ENCODE measurements around the gene MAT2A.
"Not testable (repeated sequence)": the region's sequence is repeated elsewhere in the genome, so short reads cannot be mapped to it uniquely, and the experiment has no call there.

The MAT2A gene

DNA sequence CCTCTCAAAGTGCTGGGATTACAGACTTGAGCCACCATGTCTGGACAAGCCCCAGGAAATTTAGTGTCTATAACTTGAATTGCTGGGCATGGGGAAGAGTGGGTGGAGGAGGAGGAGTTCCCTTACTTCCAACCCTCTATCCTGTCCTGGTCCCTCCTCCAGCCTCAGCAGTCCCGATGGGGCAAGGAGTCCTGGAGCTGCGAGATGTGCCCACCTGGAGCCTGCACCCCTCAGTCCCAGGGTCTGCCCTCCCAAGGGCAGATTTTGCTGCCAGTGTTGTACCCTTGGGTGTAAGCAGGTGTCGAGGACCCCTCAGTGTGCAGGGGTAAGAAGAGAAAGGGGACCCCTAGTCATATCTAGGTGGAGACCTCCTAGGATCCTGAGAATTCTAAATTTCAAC lies 41.2 kb downstream of the MAT2A start:
- no peak for DNase-seq

DNA sequence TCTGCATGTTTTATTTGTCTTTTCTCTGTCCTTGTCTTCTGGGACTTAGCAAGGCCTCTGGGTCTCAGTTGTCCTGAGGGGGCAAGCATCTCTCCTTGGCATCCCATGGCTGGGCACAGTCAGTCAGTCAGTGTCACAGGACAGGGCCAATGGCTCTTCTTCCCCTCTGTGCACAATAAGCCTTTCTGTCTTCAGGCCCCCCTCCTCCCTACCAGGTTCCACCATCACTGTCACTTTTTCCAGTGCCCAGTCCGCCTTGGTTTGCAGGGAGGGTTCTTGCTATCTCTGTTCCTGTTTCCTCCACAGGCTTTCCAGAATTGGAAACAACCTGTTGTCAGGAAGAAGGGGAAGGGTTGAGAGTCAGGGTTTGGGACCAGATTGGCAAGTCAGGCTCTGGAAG lies 43.5 kb downstream of the MAT2A start:
- DNase-seq: no peak

DNA sequence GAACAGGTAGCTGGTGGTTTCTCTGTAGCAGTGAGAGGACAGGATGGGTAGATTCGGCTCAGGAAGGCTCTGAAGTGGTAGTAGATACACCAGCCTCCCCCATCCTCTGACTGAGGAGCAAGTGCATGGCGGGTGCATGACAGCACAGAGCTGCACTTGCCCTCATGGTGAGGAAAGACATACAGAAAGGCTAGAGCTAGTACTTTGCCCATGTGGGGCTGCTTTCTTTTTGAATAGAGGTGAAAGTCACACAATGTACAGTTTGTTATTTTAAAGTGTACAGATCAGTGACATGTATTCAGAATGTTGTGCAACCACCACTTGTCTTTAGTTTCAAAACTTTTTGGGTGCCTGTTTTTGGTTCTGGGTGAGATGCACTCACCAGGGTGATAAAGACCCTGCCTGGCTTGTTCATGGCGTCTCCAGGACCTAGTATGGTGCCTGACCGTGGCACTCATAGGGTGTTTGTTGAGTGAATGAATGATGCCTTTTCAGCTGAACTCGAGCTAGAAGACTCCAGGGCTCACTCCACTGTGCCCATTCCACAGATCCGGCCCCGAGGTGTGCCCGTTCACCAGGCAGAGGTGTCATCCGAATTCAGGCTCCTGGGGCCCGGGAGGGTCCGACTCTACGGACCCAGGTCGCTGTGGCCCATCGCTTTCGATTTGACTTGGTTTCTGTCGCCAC lies 44.8 kb downstream of the MAT2A start:
- no peak for DNase-seq

DNA sequence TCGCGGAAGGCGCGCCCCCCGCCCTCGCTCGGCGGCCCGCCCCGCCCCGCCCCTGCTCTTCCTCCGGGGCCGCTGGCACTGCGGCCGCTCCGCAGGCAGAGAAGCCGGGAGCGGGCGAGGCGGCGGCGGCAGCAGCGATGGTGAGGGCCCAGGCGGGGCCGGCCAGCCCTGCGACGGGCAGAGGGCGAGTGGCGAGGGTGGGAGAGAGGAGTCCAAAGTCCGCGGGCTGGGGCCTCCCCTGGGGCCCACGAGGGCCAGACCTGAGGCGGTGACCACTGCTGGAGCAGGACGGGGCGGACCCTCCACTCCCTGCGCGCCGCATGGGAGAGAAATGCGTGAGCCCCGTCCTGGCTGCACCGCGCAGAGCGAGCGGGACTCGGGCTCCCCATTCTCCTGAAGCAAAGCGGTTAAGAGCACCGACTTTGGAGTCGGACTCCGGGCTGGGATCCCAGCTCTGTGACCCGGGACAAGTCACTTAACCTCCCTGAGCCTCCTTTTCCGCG lies 45.4 kb downstream of the MAT2A start, which contains the start of gene VAMP5:
Gene VAMP5 (plus strand): TSS at position 78 of the 503 bp plus-strand sequence. CDS start 60 bp downstream, at position 138.
- DNase-seq: no peak

DNA sequence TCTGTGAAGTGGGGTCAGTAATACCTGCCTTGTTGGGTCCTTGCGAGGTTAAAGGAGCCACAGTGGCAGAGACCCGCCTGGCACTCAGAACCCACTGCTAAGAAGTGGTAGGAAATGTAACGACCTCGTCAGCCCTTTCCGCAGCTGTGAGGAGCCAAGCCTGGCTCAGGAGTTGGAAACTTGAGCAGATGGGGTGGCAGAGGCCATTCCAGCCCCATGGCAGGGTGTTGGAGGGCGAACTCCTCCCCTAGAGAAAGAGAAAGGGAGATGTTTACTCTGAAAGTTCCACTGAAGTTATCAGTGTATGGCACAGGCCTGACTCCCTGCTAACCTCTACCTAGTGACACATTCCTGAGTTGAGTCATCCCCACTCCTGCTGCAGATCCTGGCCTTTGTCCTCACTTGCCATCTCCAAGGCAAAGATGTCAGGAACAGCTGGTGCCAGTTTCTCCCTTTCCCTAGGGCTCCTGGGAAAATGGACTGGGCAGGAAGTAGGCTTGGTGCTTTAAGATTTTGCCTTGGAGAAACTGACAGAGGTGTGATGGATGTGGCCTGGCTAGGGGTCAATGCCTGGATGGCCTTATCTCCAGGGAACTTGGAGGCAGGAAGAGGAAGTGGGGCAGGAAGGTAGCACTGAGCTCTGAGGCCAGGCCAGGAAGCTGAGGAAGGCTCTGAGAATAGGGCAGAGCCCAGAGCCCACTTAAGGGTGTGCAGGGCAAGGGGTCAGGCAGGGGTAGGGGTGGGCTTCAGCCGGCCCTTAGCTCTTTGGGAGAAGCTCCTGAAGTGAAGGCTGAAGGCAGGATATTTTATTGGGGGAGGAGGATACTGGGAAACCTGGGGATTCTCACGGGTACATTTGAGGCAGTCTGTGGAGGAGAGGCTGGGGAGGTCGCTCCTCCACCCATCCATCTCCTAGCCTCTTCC lies 46.2 kb downstream of the MAT2A start:
- DNase-seq: no peak

DNA sequence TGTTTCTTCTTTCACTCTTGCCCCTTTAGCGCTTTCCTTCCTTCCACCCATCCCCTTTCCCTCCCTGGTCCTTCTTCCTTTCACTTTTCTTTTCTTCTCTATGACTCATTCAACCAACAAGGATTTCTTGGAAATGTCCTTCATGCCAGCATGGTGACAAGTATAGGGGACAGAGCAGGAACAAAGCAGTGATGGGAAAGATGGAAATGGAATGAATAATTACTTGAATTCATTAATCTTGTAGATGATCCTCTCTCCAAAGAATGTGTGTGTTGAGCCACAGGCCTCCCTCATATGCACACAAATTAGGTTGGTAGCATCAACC lies 46.8 kb downstream of the MAT2A start:
- DNase-seq: no peak

DNA sequence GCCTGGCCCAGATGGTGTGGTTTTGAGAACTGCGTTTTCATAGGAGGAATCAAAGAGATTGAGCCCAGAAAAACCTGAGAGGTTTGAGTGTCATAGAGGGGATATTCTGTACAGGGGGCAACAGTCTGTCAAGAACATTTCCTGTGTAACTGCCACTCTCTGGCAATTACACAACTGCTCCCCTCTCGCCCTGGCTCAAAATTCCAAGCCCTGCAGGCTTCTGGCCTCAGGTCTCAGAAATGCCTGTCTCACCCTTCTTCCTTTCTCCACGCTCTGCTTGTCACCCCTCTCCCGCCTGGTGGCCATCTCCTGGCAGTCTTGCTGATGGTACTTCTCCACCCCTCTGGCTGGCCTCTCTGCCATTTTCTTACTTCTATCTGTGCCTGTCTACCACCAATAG lies 49.3 kb downstream of the MAT2A start:
- DNase-seq: no peak

DNA sequence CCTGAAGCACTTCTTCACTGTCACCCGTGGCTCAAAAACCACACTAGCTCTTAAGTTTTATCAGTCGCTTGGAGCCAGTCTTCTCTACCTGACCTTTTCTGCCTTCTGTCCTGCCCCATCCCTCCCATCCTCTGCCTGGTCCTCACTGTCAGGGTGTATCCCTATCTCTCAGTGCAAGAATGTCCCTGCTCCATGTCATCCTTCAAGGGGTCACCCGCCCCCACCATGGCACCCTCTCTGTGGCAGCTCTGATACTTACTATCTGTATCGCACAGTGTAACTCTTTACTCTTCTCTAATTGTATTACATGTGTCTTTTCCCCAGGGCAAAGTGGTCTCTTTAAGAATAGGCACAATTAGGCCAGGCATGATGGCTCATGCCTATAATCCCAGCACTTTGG lies 49.7 kb downstream of the MAT2A start:
- DNase-seq: no peak

DNA sequence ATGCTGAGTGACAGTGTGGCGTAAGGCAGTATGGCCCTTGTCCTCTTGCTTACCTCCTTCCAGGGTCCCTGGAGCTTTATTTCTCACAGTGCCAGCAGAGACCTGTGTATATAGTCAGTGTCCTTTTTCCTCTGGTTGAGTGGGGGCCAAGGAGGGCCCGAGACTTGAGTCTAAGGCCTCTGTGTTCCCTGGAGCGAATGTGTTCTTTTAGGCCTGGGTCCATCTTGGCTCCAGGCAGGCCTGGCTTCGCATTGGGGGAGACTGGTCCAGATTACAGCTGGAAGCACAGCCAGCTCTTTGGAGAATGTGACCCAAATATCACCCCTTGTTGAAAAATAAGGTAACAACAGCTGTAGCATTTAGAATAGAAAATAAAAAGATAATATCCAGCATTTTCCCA lies 50.2 kb downstream of the MAT2A start:
- no peak for DNase-seq

DNA sequence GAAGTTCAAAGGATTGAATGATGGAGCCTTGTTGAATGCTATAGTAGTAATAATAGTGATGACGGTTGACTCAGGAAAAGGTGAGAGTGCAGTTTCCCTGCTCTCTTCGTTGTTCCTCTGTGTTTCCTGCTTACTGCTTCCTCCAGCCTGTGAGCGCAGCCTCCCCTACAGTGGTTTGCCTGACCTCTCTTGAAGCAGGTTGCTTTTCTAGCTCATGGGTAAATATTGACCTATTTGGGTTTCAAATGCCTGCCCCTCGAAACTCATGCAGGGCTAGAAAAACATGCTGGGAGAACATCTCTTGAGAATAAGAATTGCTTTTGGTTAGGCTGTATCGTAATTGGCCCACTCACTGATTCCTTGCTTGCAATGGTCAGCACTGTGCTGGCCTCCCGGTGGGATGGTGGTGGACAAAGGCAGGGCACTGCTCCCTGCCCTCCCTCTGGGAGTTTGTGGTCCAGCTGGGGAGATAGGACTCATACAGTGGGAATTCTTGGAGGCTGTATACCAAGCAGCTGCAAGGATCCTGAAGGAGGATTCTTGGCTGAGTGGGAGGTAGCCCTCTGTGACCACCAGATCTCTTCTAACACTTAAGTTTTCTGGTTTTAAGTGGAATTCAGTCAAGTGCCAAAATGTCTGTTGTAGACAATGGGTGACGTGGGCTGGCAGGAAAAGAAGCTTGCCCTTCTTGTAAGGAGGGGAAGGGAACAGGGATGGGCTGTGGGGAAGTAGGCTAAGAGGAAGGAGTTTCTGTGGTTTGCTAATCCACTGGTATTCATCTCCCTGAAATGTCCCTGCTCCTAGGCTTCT lies 51.2 kb downstream of the MAT2A start:
- peak; percentile 42 for DNase-seq

DNA sequence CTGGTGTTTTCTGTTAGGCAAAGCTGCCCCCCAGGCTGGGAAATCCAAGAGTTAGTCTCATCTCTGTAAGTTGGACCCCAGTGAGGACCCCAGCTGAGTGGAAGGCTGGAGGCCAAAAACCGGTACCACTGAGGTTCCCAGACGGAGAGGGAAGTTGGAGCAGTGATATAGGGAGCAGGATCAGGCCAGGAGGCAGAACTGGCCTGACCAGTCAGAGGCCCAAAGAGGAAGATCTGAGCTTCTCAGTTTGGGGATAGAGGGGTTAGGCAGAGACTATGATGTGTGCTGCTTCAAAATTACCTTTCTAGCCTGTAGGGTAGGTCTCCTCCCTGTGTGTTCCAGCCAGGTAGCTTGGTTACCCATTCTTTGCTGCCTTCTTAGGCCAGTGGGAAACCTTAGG lies 52.0 kb downstream of the MAT2A start:
- no peak for DNase-seq

DNA sequence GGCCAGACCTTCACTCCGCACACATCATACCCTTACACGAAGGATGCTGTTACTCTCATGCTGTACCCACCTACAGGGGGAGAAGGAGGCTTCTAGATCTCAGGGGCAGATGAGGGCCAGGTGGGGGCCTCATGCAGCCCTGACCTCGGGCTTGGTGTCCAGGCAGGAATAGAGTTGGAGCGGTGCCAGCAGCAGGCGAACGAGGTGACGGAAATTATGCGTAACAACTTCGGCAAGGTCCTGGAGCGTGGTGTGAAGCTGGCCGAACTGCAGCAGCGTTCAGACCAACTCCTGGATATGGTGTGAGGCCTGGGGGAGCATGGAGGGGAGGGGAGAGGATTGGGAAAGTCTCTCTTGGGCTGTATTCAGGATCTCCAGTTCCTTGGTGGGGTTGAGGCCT lies 52.6 kb downstream of the MAT2A start:
- DNase-seq: no peak

DNA sequence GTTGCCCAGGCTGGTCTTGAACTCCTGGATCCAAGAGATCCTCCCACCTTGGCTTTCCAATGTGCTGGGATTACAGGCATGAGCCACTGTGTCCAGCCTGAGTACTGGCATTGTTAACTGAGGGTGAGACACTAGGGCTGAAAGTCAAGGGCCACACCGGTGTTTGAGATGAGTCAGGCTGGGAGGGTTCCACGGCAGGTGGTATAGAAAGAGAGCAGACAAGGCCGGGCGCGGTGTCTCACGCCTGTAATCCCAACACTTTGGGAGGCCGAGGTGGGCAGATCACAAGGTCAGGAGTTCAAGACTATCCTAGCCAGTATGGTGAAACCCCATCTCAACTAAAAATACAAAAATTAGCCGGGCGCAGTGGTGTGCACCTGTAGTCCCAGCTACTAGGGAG lies 53.3 kb downstream of the MAT2A start:
- not testable (repeated sequence) for DNase-seq

DNA sequence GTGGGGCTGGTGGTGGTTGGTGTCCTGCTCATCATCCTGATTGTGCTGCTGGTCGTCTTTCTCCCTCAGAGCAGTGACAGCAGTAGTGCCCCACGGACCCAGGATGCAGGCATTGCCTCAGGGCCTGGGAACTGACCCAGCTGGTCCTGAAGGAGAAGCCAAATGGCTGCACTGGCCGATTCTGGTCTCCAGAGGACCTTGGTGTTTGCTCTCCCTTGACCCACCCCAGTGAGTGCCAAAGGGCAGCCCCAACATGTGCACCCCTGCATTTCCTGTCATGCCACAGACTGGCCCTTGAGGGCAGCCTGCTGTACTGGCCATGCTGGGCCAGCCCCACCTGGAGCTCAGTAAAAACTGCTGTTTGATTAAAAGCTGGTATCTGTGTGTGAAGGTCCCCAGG lies 54.1 kb downstream of the MAT2A start:
- DNase-seq: no peak

Measured in CD4-positive, alpha-beta T cell treated with Interferon gamma for 1 hour (primary cell).